Measurements from ENCODE around the gene KIAA0825.

KIAA0825 gene

GRCh38 chr5:94314460-94315131 lies 303.8 kb downstream of the KIAA0825 start:
- no peaks in the 10 kb centered on the region for H4K20me1 ChIP-seq (ENCODE audit: insufficient read depth, low read length)
- H3K4me3 ChIP-seq (ENCODE audit: low read depth in 1 of 2, low read length in 2 of 2) = no peak overlapping the region
- no peaks in the 10 kb centered on the region for H3K27me3 ChIP-seq (ENCODE audit: insufficient read depth, low read length, poor library complexity)
- ATAC-seq (ENCODE audit: insufficient read depth, low read depth) (no peak), DNase-seq (no peak)
- H3K4me1 ChIP-seq (ENCODE audit: insufficient read depth, low read length) = no peaks in the 10 kb centered on the region
- H3K4me2 ChIP-seq (ENCODE audit: insufficient read depth, low read length) = no peak overlapping the region
- H3K27ac ChIP-seq (ENCODE audit: low read length) = no peak overlapping the region
- H3K79me2 ChIP-seq (ENCODE audit: insufficient read depth, low read length) = no peaks in the 10 kb centered on the region
- no peak overlapping the region for H3K9ac ChIP-seq (ENCODE audit: low read depth, low read length)
- TF ChIP-seq CTCF (IDR thresholded peaks at IDR 0.05; ENCODE audit: borderline replicate concordance, extremely low read depth, low read length, poor library complexity, severe bottlenecking) (no peak), EZH2 (IDR thresholded peaks at IDR 0.05; ENCODE audit: borderline replicate concordance, low read depth, low read length, severe bottlenecking) (no peak)
- H2AFZ ChIP-seq (ENCODE audit: low read depth, low read length) = no peak overlapping the region
- H3K9me3 ChIP-seq (ENCODE audit: insufficient read depth, low read length, severe bottlenecking) = no peaks in the 10 kb centered on the region
- no peaks in the 10 kb centered on the region for H3K36me3 ChIP-seq (ENCODE audit: insufficient read depth, low read length)

- no peak overlapping the region for H2AFZ ChIP-seq (ENCODE audit: low read depth, low read length)
- TF ChIP-seq CTCF (IDR thresholded peaks at IDR 0.05; ENCODE audit: borderline replicate concordance, extremely low read depth, low read length, poor library complexity, severe bottlenecking) (no peak), EZH2 (IDR thresholded peaks at IDR 0.05; ENCODE audit: borderline replicate concordance, low read depth, low read length, severe bottlenecking) (no peak)
Observed at GRCh38 chr5:94313696-94314095, 304.7 kb downstream of the KIAA0825 start.

GRCh38 chr5:94313188-94313587 lies 305.2 kb downstream of the KIAA0825 start:
- H3K79me2 ChIP-seq (ENCODE audit: insufficient read depth, low read length) = no peaks in the 10 kb centered on the region
- no peaks in the 10 kb centered on the region for H4K20me1 ChIP-seq (ENCODE audit: insufficient read depth, low read length)
- H3K27ac ChIP-seq (ENCODE audit: low read length) = no peak overlapping the region

More at GRCh38 chr5:94313696-94314095, 304.7 kb downstream of the KIAA0825 start:
- ATAC-seq (ENCODE audit: insufficient read depth, low read depth) = no peak
- Histone ChIP-seq H3K4me3 (ENCODE audit: low read depth in 1 of 2, low read length in 2 of 2) (no peak overlapping the region), H3K9me3 (ENCODE audit: insufficient read depth, low read length, severe bottlenecking) (no peaks in the 10 kb centered on the region), H3K9ac (ENCODE audit: low read depth, low read length) (no peak overlapping the region), H3K27me3 (ENCODE audit: insufficient read depth, low read length, poor library complexity) (no peaks in the 10 kb centered on the region), H3K4me2 (ENCODE audit: insufficient read depth, low read length) (no peak overlapping the region), H3K4me1 (ENCODE audit: insufficient read depth, low read length) (no peaks in the 10 kb centered on the region), H3K27ac (ENCODE audit: low read length) (no peak overlapping the region), H3K36me3 (ENCODE audit: insufficient read depth, low read length) (no peaks in the 10 kb centered on the region), H3K79me2 (ENCODE audit: insufficient read depth, low read length) (no peaks in the 10 kb centered on the region), H4K20me1 (ENCODE audit: insufficient read depth, low read length) (no peaks in the 10 kb centered on the region)
- DNase-seq = no peak

More at GRCh38 chr5:94313188-94313587, 305.2 kb downstream of the KIAA0825 start:
- no peaks in the 10 kb centered on the region for H3K27me3 ChIP-seq (ENCODE audit: insufficient read depth, low read length, poor library complexity)
- no peaks in the 10 kb centered on the region for H3K4me1 ChIP-seq (ENCODE audit: insufficient read depth, low read length)
- TF ChIP-seq EZH2 (IDR thresholded peaks at IDR 0.05; ENCODE audit: borderline replicate concordance, low read depth, low read length, severe bottlenecking) (no peak), CTCF (IDR thresholded peaks at IDR 0.05; ENCODE audit: borderline replicate concordance, extremely low read depth, low read length, poor library complexity, severe bottlenecking) (no peak)
- no peak overlapping the region for H2AFZ ChIP-seq (ENCODE audit: low read depth, low read length)
- H3K9ac ChIP-seq (ENCODE audit: low read depth, low read length) = no peak overlapping the region
- no peak for ATAC-seq (ENCODE audit: insufficient read depth, low read depth)
- no peak overlapping the region for H3K4me2 ChIP-seq (ENCODE audit: insufficient read depth, low read length)
- H3K9me3 ChIP-seq (ENCODE audit: insufficient read depth, low read length, severe bottlenecking) = no peaks in the 10 kb centered on the region
- H3K4me3 ChIP-seq (ENCODE audit: low read depth in 1 of 2, low read length in 2 of 2) = no peak overlapping the region
- no peaks in the 10 kb centered on the region for H3K36me3 ChIP-seq (ENCODE audit: insufficient read depth, low read length)
- DNase-seq = no peak
